22Rv1 (cell line): ENCODE results near the gene TIMM22.

Experiments used
- ZFX ChIP-seq: fragments of 450-650 bp; IDR thresholded peaks from 2 replicates; pipeline ENCODE4 v1.6.1; 2017; ENCODE audit warnings: antibody characterized with exemption, borderline replicate concordance
- TF ChIP-seq, protein P1 (sequence below): fragments of 450-650 bp; IDR thresholded peaks from 2 replicates; pipeline ENCODE4 v1.5.1; 2017; ENCODE audit warnings: mild to moderate bottlenecking

DNA sequence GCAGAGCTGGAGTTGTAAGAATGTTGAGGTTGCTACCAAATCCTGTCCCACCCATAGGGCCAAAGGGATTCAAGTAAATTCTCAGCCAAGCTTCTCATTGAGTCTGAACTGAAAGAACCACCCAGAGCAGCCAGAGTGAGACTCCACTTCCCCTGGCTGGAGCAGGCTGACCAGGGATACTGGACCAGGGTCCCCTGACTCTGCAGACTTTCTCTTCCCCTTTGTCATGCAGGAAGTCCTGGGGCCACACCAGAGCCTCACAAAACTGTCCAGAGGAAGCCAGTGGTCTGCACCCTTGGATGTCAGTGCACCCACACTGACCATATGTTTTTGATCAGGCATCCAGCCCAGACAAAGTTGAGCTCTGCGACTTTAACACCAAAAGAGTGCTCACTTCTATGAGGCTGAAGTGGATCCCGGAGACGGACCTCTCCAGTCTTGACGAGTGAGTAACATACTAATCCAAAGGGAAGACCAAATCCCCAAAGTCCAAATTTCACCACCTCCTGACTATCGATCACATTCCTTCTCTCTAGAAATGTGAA, 21.5 kb upstream of the TIMM22 start:
- TF ChIP-seq, protein P1, sequence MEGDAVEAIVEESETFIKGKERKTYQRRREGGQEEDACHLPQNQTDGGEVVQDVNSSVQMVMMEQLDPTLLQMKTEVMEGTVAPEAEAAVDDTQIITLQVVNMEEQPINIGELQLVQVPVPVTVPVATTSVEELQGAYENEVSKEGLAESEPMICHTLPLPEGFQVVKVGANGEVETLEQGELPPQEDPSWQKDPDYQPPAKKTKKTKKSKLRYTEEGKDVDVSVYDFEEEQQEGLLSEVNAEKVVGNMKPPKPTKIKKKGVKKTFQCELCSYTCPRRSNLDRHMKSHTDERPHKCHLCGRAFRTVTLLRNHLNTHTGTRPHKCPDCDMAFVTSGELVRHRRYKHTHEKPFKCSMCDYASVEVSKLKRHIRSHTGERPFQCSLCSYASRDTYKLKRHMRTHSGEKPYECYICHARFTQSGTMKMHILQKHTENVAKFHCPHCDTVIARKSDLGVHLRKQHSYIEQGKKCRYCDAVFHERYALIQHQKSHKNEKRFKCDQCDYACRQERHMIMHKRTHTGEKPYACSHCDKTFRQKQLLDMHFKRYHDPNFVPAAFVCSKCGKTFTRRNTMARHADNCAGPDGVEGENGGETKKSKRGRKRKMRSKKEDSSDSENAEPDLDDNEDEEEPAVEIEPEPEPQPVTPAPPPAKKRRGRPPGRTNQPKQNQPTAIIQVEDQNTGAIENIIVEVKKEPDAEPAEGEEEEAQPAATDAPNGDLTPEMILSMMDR, result no peak
- TF ChIP-seq ZFX, result no peak
